GM12878 (cell line): ENCODE results near the gene XPO5. TPM values are rescaled to one million over a fixed set of nuclear protein-coding genes. Genes with fewer than 3 reads are reported as not detected.

Experiments used
- ATAC-seq: fragments of 200-7000 bp; cut with Tn5 transposase; 3 replicates; pipeline ENCODE4 v1.9.1; 2020; ENCODE audit warnings: mild to moderate bottlenecking, moderate library complexity
- BruUV-seq: library from RNA; stranded (reverse); fragments of 400-500 nt; replicated peaks from 2 replicates; lab custom pipeline; 2021; lab: Mats Ljungman, UMichigan
- CTCF ChIA-PET: fragments of 300-600 bp; sonication (Branson Sonifier 250); formaldehyde crosslinking; extraction: SDS; loops from one replicate; lab custom pipeline; 2021; ENCODE audit warnings: inconsistent platforms; lab: Yijun Ruan, JAX
- POLR2A ChIA-PET: fragments of 350-600 bp; formaldehyde crosslinking; extraction: SDS; loops from one replicate; lab custom pipeline; 2021; ENCODE audit warnings: inconsistent platforms; lab: Charles Lee
- RAD21 ChIA-PET: fragments of 300-600 bp; sonication (Branson Sonifier 250); formaldehyde crosslinking; loops from one replicate; lab custom pipeline; 2023; ENCODE audit warnings: antibody characterized with exemption; ENCODE audit not compliant: unreplicated experiment; lab: Charles Lee
- SMC1A ChIA-PET: fragments of 300-600 bp; sonication (Branson Sonifier 250); formaldehyde crosslinking; loops from one replicate; lab custom pipeline; 2023; ENCODE audit not compliant: unreplicated experiment, uncharacterized antibody; lab: Charles Lee
- DNase-seq: peaks from one replicate; pipeline ENCODE4 v3.0.0-alpha.2; 2011; ENCODE audit warnings: low read depth, low spot score
- FAIRE-seq: peaks from 3 replicates; lab custom pipeline; 2011; peaks lifted over from hg19 to GRCh38; lab: Jason Lieb, UNC
- H2AFZ ChIP-seq: 2 replicates; pipeline ENCODE4 v1.6.0; 2011; ENCODE audit warnings: low read depth, low read length, control low read depth; ENCODE audit not compliant: control insufficient read depth
- H3K27ac ChIP-seq: 2 replicates; pipeline ENCODE4 v1.5.1; 2011; ENCODE audit warnings: control low read depth; ENCODE audit not compliant: control insufficient read depth, insufficient read depth
- H3K27me3 ChIP-seq, 2 experiments: replicated peaks in 1 of 2; 2 replicates each; pipeline versions ENCODE4 v1.6.0 to v1.6.1; 2011; ENCODE audit warnings: low read length in 1 of 2; ENCODE audit not compliant: control insufficient read depth in 2 of 2, insufficient read depth in 2 of 2
- H3K36me3 ChIP-seq, 2 experiments: 2 replicates each; pipeline ENCODE4 v1.5.1; 2011; ENCODE audit warnings: low read length in 1 of 2; ENCODE audit not compliant: control insufficient read depth in 2 of 2, insufficient read depth in 2 of 2
- H3K4me1 ChIP-seq: 2 replicates; pipeline ENCODE4 v1.6.1; 2011; ENCODE audit warnings: mild to moderate bottlenecking, low read length, moderate library complexity, mixed read lengths; ENCODE audit not compliant: control insufficient read depth, insufficient read depth
- H3K4me2 ChIP-seq: 2 replicates; pipeline ENCODE4 v1.6.0; 2011; ENCODE audit warnings: control low read depth; ENCODE audit not compliant: control insufficient read depth, insufficient read depth
- H3K4me3 ChIP-seq: fragments of 200-600 bp; sonication (generic); 2 replicates; pipeline ENCODE4 v1.5.1; 2016
- H3K79me2 ChIP-seq: 2 replicates; pipeline ENCODE4 v1.6.0; 2011; ENCODE audit warnings: low read length; ENCODE audit not compliant: control insufficient read depth, insufficient read depth
- H3K9ac ChIP-seq: 2 replicates; pipeline ENCODE4 v1.8.0; 2011; ENCODE audit warnings: low read length, control low read depth, mixed read lengths; ENCODE audit not compliant: control insufficient read depth, insufficient read depth
- H3K9me3 ChIP-seq: replicated peaks from 3 replicates; pipeline ENCODE4 v1.5.1; 2011; ENCODE audit warnings: mild to moderate bottlenecking, low read length; ENCODE audit not compliant: control insufficient read depth, insufficient read depth
- H4K20me1 ChIP-seq: 2 replicates; pipeline ENCODE4 v1.6.0; 2011; ENCODE audit not compliant: control insufficient read depth, insufficient read depth
- MEF2A ChIP-seq: IDR thresholded peaks from 2 replicates; pipeline ENCODE4 v1.6.1; 2011; ENCODE audit warnings: low read depth, mild to moderate bottlenecking, low read length, moderate library complexity; ENCODE audit not compliant: insufficient read depth
- POLR2A ChIP-seq: IDR thresholded peaks from 2 replicates; pipeline ENCODE4 v1.6.1; 2011; ENCODE audit warnings: low read depth, mild to moderate bottlenecking, low read length
- POLR2AphosphoS2 ChIP-seq: IDR thresholded peaks from 2 replicates; pipeline ENCODE4 v1.6.1; 2011; ENCODE audit warnings: low read depth, mild to moderate bottlenecking, low read length, improper control_type of control experiment, moderate library complexity
- POLR2AphosphoS5 ChIP-seq: IDR thresholded peaks from 2 replicates; pipeline ENCODE4 v1.6.1; 2011; ENCODE audit warnings: mild to moderate bottlenecking, low read length, inconsistent platforms
- POU2F2 ChIP-seq: IDR thresholded peaks from 3 replicates; pipeline ENCODE4 v1.6.1; 2011; ENCODE audit warnings: low read depth, mild to moderate bottlenecking, low read length, borderline replicate concordance
- WGBS: methylation state at CpG from one replicate; pipeline ENCODE4 v1.1.6; 2016; ENCODE audit warnings: low lambda C conversion rate; ENCODE audit not compliant: insufficient replicate concordance, insufficient coverage; ENCODE audit errors: missing lambda C conversion rate; 5-methylcytosine and 5-hydroxymethylcytosine counted together
- in situ Hi-C: fragments of 300-500 bp; cut with MboI; formaldehyde crosslinking; loops from 9 replicates; pipeline ENCODE4 v1.14.3; 2018; ENCODE audit warnings: mixed read lengths
- intact Hi-C: fragments of 100-400 bp; cut with micrococcal nuclease; formaldehyde crosslinking; loops from one replicate; pipeline ENCODE4 v1.14.2; 2022; ENCODE audit not compliant: unreplicated experiment
- polyA plus RNA-seq, 11 experiments: library from polyadenylated mRNA; depleted of rRNA in 4 of 11; unstranded in 6 of 11; stranded (reverse) in 5 of 11; fragments of >200 nt; fragmentation: Nextera tagmentation in 4 of 11; fragmentation: Illumina TruSeq in 1 of 11; extraction: Ambion mirVana in 4 of 11; extraction: Trizol in 1 of 11; gene quantifications; 1 replicate in 1 of 11; 2 replicates in 10 of 11; pipeline versions ENCODE4 v1.2.1 to v1.2.3, GENCODE V29; 2011 to 2016; ENCODE audit warnings: inconsistent platforms in 2 of 11, missing spikeins in 2 of 11, low read depth in 1 of 11
- total RNA-seq, 4 experiments: library from RNA; depleted of rRNA in 3 of 4; stranded (reverse); fragments of >200 nt in 3 of 4; fragmentation: Illumina TruSeq in 1 of 4; extraction: Trizol in 1 of 4; gene quantifications; 2 replicates each; pipeline versions ENCODE4 v1.2.1 to v1.2.3, GENCODE V29; 2013 to 2021

XPO5 gene
- total and polyA plus RNA-seq, 10 of the 15 experiments (the other 5 are each of a cell fraction or from before 2014, with no cell fraction given) = 11.3 to 76.0 (median 41.6) TPM

- Histone ChIP-seq H3K4me1 (no peaks in the 10 kb centered on the region), H2AFZ (no peak overlapping the region), H3K4me2 (no peak overlapping the region), H3K27me3 (no peaks in the 10 kb centered on the region), H3K4me3 (no peak overlapping the region), H3K36me3 (peaks cover 35 to 38% of the 10 kb centered on the region in 2 experiments), H3K9me3 (no peaks in the 10 kb centered on the region), H3K9ac (no peak overlapping the region), H3K27ac (no peak overlapping the region), H3K79me2 (peaks cover 23% of the 10 kb centered on the region), H4K20me1 (no peaks in the 10 kb centered on the region)
- no peak for ATAC-seq
- CTCF ChIA-PET = interaction anchor here (0.6 kb wide), 1 partner anchor 25 kb away, joined by 3 read pairs; no protein-coding TSS in a partner anchor
- no peak for DNase-seq
- SMC1A ChIA-PET = no interaction called here
- TF ChIP-seq POLR2AphosphoS5 (0 out of 2 replicates have a peak, but pooled peaks have one; percentile 1), MEF2A (no peak)
- intact Hi-C loops = no loop called here
- 98% methylated on average over 2 of the region's 2 CpGs for WGBS
- RAD21 ChIA-PET = no interaction called here
- BruUV-seq = no TSS peak
- POLR2A ChIA-PET = interaction anchor here (0.6 to 2.8 kb wide), 2 partner anchors 10 to 94 kb away, joined by 3 to 7 read pairs; no protein-coding TSS in a partner anchor
- FAIRE-seq = no peak
- in situ Hi-C loops = no loop called here
Measured at GRCh38 chr6:43521836-43522235, 54.0 kb downstream of the XPO5 start.

- H3K9me3 ChIP-seq = no peaks in the 10 kb centered on the region
- DNase-seq = no peak
- no peak overlapping the region for H3K4me3 ChIP-seq
- peaks cover 40% of the 10 kb centered on the region for H3K79me2 ChIP-seq
- peaks cover 25 to 30% of the 10 kb centered on the region in 2 experiments for H3K36me3 ChIP-seq
- no peak overlapping the region for H3K9ac ChIP-seq
- peak; percentile 22; the same call in 1 of the 2 replicates for TF ChIP-seq POLR2AphosphoS2
- TF ChIP-seq POU2F2 = no peak
- peak; percentile 62 for TF ChIP-seq POLR2A
- BruUV-seq = no TSS peak
- intact Hi-C loops (no loop called here), in situ Hi-C loops (no loop called here)
- peaks cover 6% of the 10 kb centered on the region for H3K4me1 ChIP-seq
- no peak overlapping the region for H2AFZ ChIP-seq
- no peak for FAIRE-seq
- H3K27me3 ChIP-seq = no peaks in the 10 kb centered on the region
- ChIA-PET RAD21 (no interaction called here), POLR2A (interaction anchor here (2.8 kb wide), 1 partner anchor 11 kb away, joined by 7 read pairs; no protein-coding TSS in a partner anchor), SMC1A (interaction anchor here (0.6 to 1.1 kb wide), 2 partner anchors 51 to 422 kb away, joined by 3 read pairs; no protein-coding TSS in a partner anchor), CTCF (interaction anchor here (0.6 to 2.0 kb wide), 2 partner anchors 13 to 134 kb away, joined by 3 to 5 read pairs; no protein-coding TSS in a partner anchor)
- no peaks in the 10 kb centered on the region for H4K20me1 ChIP-seq
- no peak for ATAC-seq
- WGBS = 95% methylated on average over 8 of the region's 8 CpGs
- no peak overlapping the region for H3K27ac ChIP-seq
- H3K4me2 ChIP-seq = no peak overlapping the region
Measured at GRCh38 chr6:43520097-43520496, 55.7 kb downstream of the XPO5 start.
